MCF 10A (cell line): Measurements from ENCODE around the gene TRIM36. TPM values are rescaled to one million over a fixed set of nuclear protein-coding genes. Genes with fewer than 3 reads are reported as not detected.

Experiments used
- BruUV-seq: library from RNA; stranded (reverse); fragments of 400-500 nt; replicated peaks from 2 replicates; lab custom pipeline; 2021; lab: Mats Ljungman, UMichigan
- CTCF ChIA-PET: fragments of 300-600 bp; sonication (Branson Sonifier 250); formaldehyde crosslinking; extraction: SDS; loops from one replicate; lab custom pipeline; 2021; ENCODE audit warnings: antibody characterized with exemption, inconsistent platforms; lab: Yijun Ruan, JAX
- POLR2A ChIA-PET: fragments of 300-600, 350-650 bp; sonication (Branson Sonifier 250); formaldehyde crosslinking; extraction: SDS; loops from one replicate; lab custom pipeline; 2020; ENCODE audit warnings: antibody characterized with exemption, inconsistent platforms; lab: Yijun Ruan, JAX
- DNase-seq: peaks from one replicate; pipeline ENCODE4 v3.0.0-alpha.2; 2018; ENCODE audit not compliant: unreplicated experiment
- H3K27ac Mint-ChIP-seq: one replicate; pipeline ENCODE4 v1.8.0; 2022; ENCODE audit warnings: mild to moderate bottlenecking, low read depth, mixed read lengths; ENCODE audit not compliant: unreplicated experiment
- H3K27me3 Mint-ChIP-seq: one replicate; pipeline ENCODE4 v1.8.0; 2022; ENCODE audit warnings: mixed read lengths; ENCODE audit not compliant: insufficient read depth, unreplicated experiment
- H3K36me3 Mint-ChIP-seq: one replicate; pipeline ENCODE4 v1.8.0; 2022; ENCODE audit warnings: mild to moderate bottlenecking, moderate library complexity, mixed read lengths; ENCODE audit not compliant: insufficient read depth, unreplicated experiment
- H3K4me1 Mint-ChIP-seq: one replicate; pipeline ENCODE4 v1.8.0; 2022; ENCODE audit warnings: mixed read lengths; ENCODE audit not compliant: insufficient read depth, unreplicated experiment
- H3K4me3 Mint-ChIP-seq: one replicate; pipeline ENCODE4 v1.8.0; 2022; ENCODE audit warnings: mild to moderate bottlenecking, moderate library complexity, mixed read lengths; ENCODE audit not compliant: unreplicated experiment
- H3K9me3 Mint-ChIP-seq: one replicate; pipeline ENCODE4 v1.8.0; 2022; ENCODE audit warnings: mixed read lengths; ENCODE audit not compliant: unreplicated experiment
- CTCF ChIP-seq: fragments of 200-600 bp; IDR thresholded peaks from one replicate; pipeline ENCODE4 v1.8.0; 2022; ENCODE audit warnings: antibody characterized with exemption, mild to moderate bottlenecking; ENCODE audit not compliant: unreplicated experiment
- intact Hi-C: fragments of 100-400 bp; cut with micrococcal nuclease; formaldehyde crosslinking; loops from 2 replicates; pipeline ENCODE4 v1.14.1; 2022
- total RNA-seq: library from RNA; stranded (reverse); gene quantifications from 2 replicates; pipeline ENCODE4 v1.2.3, GENCODE V29; 2022

Gene TRIM36
- total RNA-seq, 1 experiment from 2014 or later: 7.1 TPM

GRCh38 chr5:115097236-115097635 is 72.5 kb downstream of the TRIM36 start:
- H3K27ac Mint-ChIP-seq: no peak overlapping the region
- intact Hi-C loops: loop anchor here (5.0 kb wide), 1 partner anchor 480 kb away; no protein-coding TSS in a partner anchor
- peak; percentile 22 for DNase-seq
- BruUV-seq: no TSS peak
- no peak for TF ChIP-seq CTCF
- H3K36me3 Mint-ChIP-seq: no peaks in the 10 kb centered on the region
- H3K9me3 Mint-ChIP-seq: no peaks in the 10 kb centered on the region
- H3K4me3 Mint-ChIP-seq: no peak overlapping the region
- no peaks in the 10 kb centered on the region for H3K27me3 Mint-ChIP-seq
- CTCF ChIA-PET: interaction anchor here (0.6 to 2.3 kb wide), 17 partner anchors 12 to 199 kb away, joined by 3 to 50 read pairs (median 4); partner anchors contain the start of genes CCDC112 and TRIM36
- no peaks in the 10 kb centered on the region for H3K4me1 Mint-ChIP-seq
- POLR2A ChIA-PET: interaction anchor here (0.7 to 1.1 kb wide), 2 partner anchors 16 to 72 kb away, joined by 3 read pairs; partner anchors contain the start of gene TRIM36

- H3K4me3 Mint-ChIP-seq: no peak overlapping the region
- ChIA-PET POLR2A (no interaction called here), CTCF (interaction anchor here (0.5 to 1.3 kb wide), 10 partner anchors 12 to 758 kb away, joined by 3 to 7 read pairs (median 4); no protein-coding TSS in a partner anchor)
- TF ChIP-seq CTCF: no peak
- H3K27me3 Mint-ChIP-seq: no peaks in the 10 kb centered on the region
- no TSS peak for BruUV-seq
- no peak overlapping the region for H3K27ac Mint-ChIP-seq
- intact Hi-C loops: loop anchor here (5.0 kb wide), 1 partner anchor 481 kb away; no protein-coding TSS in a partner anchor
- H3K9me3 Mint-ChIP-seq: no peaks in the 10 kb centered on the region
- no peaks in the 10 kb centered on the region for H3K4me1 Mint-ChIP-seq
- DNase-seq: peak; percentile 16
- H3K36me3 Mint-ChIP-seq: no peaks in the 10 kb centered on the region
Observed at GRCh38 chr5:115096034-115096769, 73.5 kb downstream of the TRIM36 start.

- no TSS peak for BruUV-seq
- Mint-ChIP-seq H3K27ac (no peak overlapping the region), H3K4me3 (no peak overlapping the region), H3K9me3 (no peaks in the 10 kb centered on the region), H3K36me3 (no peaks in the 10 kb centered on the region), H3K27me3 (peaks cover 23% of the 10 kb centered on the region), H3K4me1 (no peaks in the 10 kb centered on the region)
- ChIA-PET POLR2A (no interaction called here), CTCF (no interaction called here)
- intact Hi-C loops: no loop called here
- TF ChIP-seq CTCF: no peak
- no peak for DNase-seq
Observed at GRCh38 chr5:115087951-115088350, 81.8 kb downstream of the TRIM36 start.

- no peak for DNase-seq
- no peaks in the 10 kb centered on the region for H3K36me3 Mint-ChIP-seq
- no peak for TF ChIP-seq CTCF
- H3K9me3 Mint-ChIP-seq: no peaks in the 10 kb centered on the region
- ChIA-PET POLR2A (no interaction called here), CTCF (no interaction called here)
- BruUV-seq: no TSS peak
- intact Hi-C loops: loop anchor here (1.0 kb wide), 1 partner anchor 23 kb away; no protein-coding TSS in a partner anchor
- no peak overlapping the region for H3K27ac Mint-ChIP-seq
- H3K4me3 Mint-ChIP-seq: no peak overlapping the region
- peaks cover 23% of the 10 kb centered on the region for H3K27me3 Mint-ChIP-seq
- no peaks in the 10 kb centered on the region for H3K4me1 Mint-ChIP-seq
Observed at GRCh38 chr5:115086473-115086872, 83.2 kb downstream of the TRIM36 start.
